ENCODE measurements around the gene TAOK2.
A peak's percentile ranks its signal among the peaks of the same experiment; 100 is the strongest.

DNA sequence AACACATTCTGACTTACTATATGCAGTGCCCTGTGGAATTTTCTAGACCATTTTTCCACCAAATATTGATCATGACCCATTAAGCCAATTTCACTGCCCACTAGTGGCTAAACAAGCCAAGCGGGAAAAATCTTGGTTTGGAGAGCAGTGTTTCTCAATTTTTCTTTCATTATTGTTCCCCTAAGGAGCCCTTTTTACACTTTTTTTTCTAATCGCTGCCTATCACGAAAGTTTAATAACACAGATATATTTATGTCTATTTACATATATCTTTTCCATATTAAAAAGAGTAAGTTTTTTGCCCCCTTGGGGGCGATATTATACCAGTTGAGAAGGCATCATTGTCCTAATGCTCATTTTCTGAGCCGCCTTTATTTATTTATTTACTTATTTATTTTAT, 68.2 kb downstream of the TAOK2 start:
- TF ChIP-seq, protein P1, sequence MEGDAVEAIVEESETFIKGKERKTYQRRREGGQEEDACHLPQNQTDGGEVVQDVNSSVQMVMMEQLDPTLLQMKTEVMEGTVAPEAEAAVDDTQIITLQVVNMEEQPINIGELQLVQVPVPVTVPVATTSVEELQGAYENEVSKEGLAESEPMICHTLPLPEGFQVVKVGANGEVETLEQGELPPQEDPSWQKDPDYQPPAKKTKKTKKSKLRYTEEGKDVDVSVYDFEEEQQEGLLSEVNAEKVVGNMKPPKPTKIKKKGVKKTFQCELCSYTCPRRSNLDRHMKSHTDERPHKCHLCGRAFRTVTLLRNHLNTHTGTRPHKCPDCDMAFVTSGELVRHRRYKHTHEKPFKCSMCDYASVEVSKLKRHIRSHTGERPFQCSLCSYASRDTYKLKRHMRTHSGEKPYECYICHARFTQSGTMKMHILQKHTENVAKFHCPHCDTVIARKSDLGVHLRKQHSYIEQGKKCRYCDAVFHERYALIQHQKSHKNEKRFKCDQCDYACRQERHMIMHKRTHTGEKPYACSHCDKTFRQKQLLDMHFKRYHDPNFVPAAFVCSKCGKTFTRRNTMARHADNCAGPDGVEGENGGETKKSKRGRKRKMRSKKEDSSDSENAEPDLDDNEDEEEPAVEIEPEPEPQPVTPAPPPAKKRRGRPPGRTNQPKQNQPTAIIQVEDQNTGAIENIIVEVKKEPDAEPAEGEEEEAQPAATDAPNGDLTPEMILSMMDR (IDR thresholded peaks at IDR 0.05) = peak in 6 of 7 experiments; percentile 38 to 66 (median 54)
- no peak for TF ChIP-seq POLR2A (IDR thresholded peaks at IDR 0.05)
